ENCODE data around the gene A2M. TPM values are rescaled to one million over a fixed set of nuclear protein-coding genes. Genes with fewer than 3 reads are reported as not detected.

Gene A2M
- total RNA-seq, 1 donor from 2014 or later = 1.4 TPM

DNA sequence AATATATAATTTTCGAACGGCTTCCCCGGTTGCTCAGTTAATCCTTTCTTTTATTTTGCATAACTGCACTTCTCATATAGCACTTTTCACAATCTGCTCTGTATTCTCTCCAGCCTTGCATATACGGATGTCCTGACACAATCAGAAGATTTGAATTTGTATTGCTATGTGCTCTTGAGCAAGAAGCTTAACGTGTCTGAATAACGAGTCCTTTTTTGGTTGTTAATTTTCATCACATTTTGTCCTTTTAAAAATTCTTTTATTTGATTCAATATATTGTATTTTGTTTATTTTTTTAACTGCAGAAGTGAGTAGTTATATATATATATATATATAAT lies 17.6 kb downstream of the A2M start:
- Mint-ChIP-seq H3K4me3 (ENCODE audit: unreplicated experiment) (no peak overlapping the region), H3K27me3 (ENCODE audit: unreplicated experiment) (peaks cover 2% of the 10 kb centered on the region), H3K27ac (ENCODE audit: unreplicated experiment) (no peak overlapping the region), H3K4me1 (ENCODE audit: unreplicated experiment) (no peaks in the 10 kb centered on the region), H3K9me3 (ENCODE audit: unreplicated experiment) (no peaks in the 10 kb centered on the region), H3K36me3 (ENCODE audit: low read depth, unreplicated experiment) (no peaks in the 10 kb centered on the region)
- TF ChIP-seq, protein P1, sequence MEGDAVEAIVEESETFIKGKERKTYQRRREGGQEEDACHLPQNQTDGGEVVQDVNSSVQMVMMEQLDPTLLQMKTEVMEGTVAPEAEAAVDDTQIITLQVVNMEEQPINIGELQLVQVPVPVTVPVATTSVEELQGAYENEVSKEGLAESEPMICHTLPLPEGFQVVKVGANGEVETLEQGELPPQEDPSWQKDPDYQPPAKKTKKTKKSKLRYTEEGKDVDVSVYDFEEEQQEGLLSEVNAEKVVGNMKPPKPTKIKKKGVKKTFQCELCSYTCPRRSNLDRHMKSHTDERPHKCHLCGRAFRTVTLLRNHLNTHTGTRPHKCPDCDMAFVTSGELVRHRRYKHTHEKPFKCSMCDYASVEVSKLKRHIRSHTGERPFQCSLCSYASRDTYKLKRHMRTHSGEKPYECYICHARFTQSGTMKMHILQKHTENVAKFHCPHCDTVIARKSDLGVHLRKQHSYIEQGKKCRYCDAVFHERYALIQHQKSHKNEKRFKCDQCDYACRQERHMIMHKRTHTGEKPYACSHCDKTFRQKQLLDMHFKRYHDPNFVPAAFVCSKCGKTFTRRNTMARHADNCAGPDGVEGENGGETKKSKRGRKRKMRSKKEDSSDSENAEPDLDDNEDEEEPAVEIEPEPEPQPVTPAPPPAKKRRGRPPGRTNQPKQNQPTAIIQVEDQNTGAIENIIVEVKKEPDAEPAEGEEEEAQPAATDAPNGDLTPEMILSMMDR (IDR thresholded peaks at IDR 0.05; ENCODE audit: unreplicated experiment) = no peak
- no peak for DNase-seq (ENCODE audit: low spot score)

DNA sequence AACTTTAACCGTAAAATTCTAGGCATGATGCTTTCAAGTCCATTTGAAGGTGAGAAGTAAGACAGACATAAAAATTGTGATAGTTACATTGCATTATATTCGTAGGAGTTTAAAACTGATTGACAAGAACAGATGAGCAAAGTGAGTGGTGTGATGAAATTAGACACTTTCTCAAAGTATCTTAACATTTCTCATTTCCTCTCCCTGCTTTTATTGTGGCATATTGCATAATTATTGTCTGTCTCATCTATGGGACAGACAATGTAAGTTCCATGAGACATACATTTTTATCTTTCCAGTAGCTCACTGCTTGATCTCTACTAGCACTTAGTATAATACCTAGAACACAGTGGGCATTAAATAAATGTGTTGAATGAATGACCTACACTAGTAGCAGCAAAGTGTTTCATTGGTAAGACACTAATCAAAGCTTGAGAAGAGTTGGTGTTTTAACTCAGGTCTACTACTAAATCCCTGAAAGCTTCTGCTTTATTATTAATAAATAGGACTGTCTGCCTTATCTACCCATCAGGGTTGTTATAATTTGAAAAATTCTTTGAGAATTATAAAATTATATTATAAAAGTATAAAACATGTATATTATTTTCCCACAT lies 19.0 kb downstream of the A2M start:
- H3K4me3 Mint-ChIP-seq (ENCODE audit: unreplicated experiment) = no peak overlapping the region
- H3K27me3 Mint-ChIP-seq (ENCODE audit: unreplicated experiment) = peaks cover 2% of the 10 kb centered on the region
- no peak overlapping the region for H3K27ac Mint-ChIP-seq (ENCODE audit: unreplicated experiment)
- no peaks in the 10 kb centered on the region for H3K9me3 Mint-ChIP-seq (ENCODE audit: unreplicated experiment)
- H3K36me3 Mint-ChIP-seq (ENCODE audit: low read depth, unreplicated experiment) = no peaks in the 10 kb centered on the region
- H3K4me1 Mint-ChIP-seq (ENCODE audit: unreplicated experiment) = no peaks in the 10 kb centered on the region
- DNase-seq (ENCODE audit: low spot score) = no peak
- TF ChIP-seq, protein P1 (IDR thresholded peaks at IDR 0.05; ENCODE audit: unreplicated experiment) = no peak

DNA sequence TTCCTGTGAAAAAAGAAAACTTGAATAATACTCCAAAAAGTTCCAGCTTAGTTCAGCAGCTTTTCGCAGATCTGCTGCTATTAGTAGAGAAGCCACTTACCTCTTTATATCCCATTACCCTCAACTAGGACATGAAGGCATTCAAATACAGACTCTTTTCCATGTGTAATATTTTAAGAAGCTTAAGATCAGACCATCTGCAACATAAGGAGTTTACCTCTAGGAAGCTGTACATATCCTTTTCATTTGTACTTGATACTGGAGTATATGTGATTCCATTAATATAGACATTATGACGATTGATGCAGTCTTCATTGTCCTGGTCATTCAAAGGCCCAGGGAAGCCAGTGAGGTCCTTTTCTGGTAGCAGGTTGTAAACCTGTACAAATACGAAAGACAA lies 20.4 kb downstream of the A2M start:
- TF ChIP-seq, protein P1 (IDR thresholded peaks at IDR 0.05; ENCODE audit: unreplicated experiment) = no peak
- H3K36me3 Mint-ChIP-seq (ENCODE audit: low read depth, unreplicated experiment) = no peaks in the 10 kb centered on the region
- H3K4me3 Mint-ChIP-seq (ENCODE audit: unreplicated experiment) = no peak overlapping the region
- H3K27ac Mint-ChIP-seq (ENCODE audit: unreplicated experiment) = no peak overlapping the region
- DNase-seq (ENCODE audit: low spot score) = no peak
- H3K9me3 Mint-ChIP-seq (ENCODE audit: unreplicated experiment) = no peaks in the 10 kb centered on the region
- no peaks in the 10 kb centered on the region for H3K27me3 Mint-ChIP-seq (ENCODE audit: unreplicated experiment)
- no peaks in the 10 kb centered on the region for H3K4me1 Mint-ChIP-seq (ENCODE audit: unreplicated experiment)

DNA sequence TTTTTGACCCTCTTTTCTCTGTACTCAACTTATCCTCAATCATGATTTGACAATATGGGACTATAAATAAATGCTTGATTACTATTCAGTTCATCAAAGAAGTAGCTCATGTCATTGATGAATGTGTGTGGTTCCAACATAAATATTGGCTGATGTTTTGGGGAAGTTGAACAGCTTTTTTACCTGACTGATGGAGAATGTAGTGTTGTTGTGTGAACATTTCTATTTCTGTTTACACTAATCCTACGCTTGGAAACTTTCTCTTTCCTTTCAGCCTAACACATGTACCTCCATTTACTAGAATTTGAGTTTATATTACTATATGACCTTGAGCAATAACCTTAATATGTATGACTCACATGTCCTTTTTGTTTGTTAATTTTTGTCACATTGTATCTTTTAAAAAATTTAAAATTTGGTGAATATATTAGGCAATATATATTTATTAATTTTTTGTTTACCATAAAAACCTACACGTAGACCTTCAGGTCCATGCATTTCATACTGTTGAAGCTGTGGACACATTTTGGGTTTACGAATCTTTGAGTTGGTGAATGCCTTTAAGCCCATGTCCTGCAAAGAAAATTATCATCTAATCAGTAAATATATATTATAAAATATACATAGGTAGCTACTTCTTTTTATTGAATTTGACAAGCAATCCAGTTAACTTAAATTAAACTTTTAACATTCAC lies 21.1 kb downstream of the A2M start:
- TF ChIP-seq, protein P1 (IDR thresholded peaks at IDR 0.05; ENCODE audit: unreplicated experiment) = no peak
- no peak overlapping the region for H3K27ac Mint-ChIP-seq (ENCODE audit: unreplicated experiment)
- DNase-seq (ENCODE audit: low spot score) = no peak
- H3K4me1 Mint-ChIP-seq (ENCODE audit: unreplicated experiment) = no peaks in the 10 kb centered on the region
- no peaks in the 10 kb centered on the region for H3K36me3 Mint-ChIP-seq (ENCODE audit: low read depth, unreplicated experiment)
- no peaks in the 10 kb centered on the region for H3K27me3 Mint-ChIP-seq (ENCODE audit: unreplicated experiment)
- no peaks in the 10 kb centered on the region for H3K9me3 Mint-ChIP-seq (ENCODE audit: unreplicated experiment)
- no peak overlapping the region for H3K4me3 Mint-ChIP-seq (ENCODE audit: unreplicated experiment)

DNA sequence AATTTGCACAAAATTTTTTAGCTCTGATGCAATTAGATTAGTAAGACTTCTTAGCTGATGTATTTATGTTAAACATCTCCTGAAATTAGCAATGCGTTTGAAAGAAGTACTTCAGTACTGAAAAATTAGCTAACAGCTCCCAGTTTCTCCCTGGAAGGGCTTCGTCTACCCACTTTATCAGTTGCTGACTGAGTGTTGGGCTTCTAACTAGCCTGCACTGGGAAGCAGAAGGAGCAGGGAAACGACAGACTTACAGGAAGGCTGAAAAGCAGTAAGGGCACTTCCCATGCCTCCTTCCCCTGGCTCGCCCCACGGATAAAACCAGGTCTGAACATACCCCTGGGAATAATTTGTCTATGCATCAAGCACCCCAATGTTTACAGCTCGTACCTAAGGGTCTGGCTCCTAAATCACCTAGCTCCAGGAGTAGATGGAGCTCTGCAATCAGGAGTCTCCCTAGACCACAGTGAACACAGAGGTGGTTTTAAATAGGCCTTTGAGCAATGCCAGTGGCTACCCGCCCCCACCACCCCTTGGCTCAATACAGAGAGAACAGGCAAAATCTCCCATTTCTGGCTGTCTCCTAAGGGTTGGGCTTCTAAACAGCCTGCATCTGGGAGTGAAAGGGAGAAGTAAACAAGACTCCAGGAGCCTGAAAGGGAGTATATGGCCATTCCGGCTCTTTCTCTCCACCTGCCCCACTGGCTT lies 23.7 kb downstream of the A2M start:
- no peak overlapping the region for H3K27ac Mint-ChIP-seq (ENCODE audit: unreplicated experiment)

More for the DNA sequence above, 23.7 kb downstream of the A2M start:
- H3K9me3 Mint-ChIP-seq (ENCODE audit: unreplicated experiment) = no peaks in the 10 kb centered on the region
- no peaks in the 10 kb centered on the region for H3K4me1 Mint-ChIP-seq (ENCODE audit: unreplicated experiment)
- no peaks in the 10 kb centered on the region for H3K36me3 Mint-ChIP-seq (ENCODE audit: low read depth, unreplicated experiment)
- DNase-seq (ENCODE audit: low spot score) = no peak
- no peaks in the 10 kb centered on the region for H3K27me3 Mint-ChIP-seq (ENCODE audit: unreplicated experiment)
- H3K4me3 Mint-ChIP-seq (ENCODE audit: unreplicated experiment) = no peak overlapping the region
- TF ChIP-seq, protein P1 (IDR thresholded peaks at IDR 0.05; ENCODE audit: unreplicated experiment) = no peak

Measured in endothelial cell (in vitro differentiated cells).